Subcutaneous adipose tissue (tissue), 4 donors: ENCODE data around the gene VWA8. TPM values are rescaled to one million over a fixed set of nuclear protein-coding genes. Genes with fewer than 3 reads are reported as not detected.

Experiments
- total RNA-seq, 4 donors: library from RNA; depleted of rRNA; stranded (reverse); fragments of >200 nt; gene quantifications; one replicate each; pipeline ENCODE4 v1.1.0, GENCODE V29; 2016
- TF ChIP-seq, protein P1 (sequence below): fragments of 450-650 bp; IDR thresholded peaks from one replicate; pipeline ENCODE4 v1.5.1; 2016; ENCODE audit warnings: low read depth, mild to moderate bottlenecking, control low read depth, antibody characterized with exemption, moderate library complexity

Gene VWA8
- total RNA-seq, 4 donors from 2014 or later: 18.1 to 28.3 (median 20.3) TPM

DNA sequence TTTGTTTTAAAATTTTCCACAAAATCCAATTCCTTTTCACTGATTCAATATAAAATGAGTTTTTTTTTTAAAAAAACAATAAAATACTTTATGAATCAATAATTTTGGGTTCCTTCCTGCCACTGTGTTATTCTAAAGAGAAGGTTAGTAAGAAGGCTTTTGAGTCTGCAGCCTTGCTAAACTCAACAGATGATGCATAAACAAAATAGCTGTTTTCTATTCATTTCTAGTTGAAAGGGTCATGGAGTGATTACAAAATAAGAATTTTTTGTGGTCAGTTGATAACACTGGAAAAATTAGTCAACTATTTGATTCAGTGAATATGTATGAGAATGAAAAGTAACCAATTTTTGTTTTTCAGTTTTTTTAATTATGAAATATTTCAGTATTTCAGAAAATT lies 169.9 kb downstream of the VWA8 start:
- TF ChIP-seq, protein P1, sequence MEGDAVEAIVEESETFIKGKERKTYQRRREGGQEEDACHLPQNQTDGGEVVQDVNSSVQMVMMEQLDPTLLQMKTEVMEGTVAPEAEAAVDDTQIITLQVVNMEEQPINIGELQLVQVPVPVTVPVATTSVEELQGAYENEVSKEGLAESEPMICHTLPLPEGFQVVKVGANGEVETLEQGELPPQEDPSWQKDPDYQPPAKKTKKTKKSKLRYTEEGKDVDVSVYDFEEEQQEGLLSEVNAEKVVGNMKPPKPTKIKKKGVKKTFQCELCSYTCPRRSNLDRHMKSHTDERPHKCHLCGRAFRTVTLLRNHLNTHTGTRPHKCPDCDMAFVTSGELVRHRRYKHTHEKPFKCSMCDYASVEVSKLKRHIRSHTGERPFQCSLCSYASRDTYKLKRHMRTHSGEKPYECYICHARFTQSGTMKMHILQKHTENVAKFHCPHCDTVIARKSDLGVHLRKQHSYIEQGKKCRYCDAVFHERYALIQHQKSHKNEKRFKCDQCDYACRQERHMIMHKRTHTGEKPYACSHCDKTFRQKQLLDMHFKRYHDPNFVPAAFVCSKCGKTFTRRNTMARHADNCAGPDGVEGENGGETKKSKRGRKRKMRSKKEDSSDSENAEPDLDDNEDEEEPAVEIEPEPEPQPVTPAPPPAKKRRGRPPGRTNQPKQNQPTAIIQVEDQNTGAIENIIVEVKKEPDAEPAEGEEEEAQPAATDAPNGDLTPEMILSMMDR: no peak

- TF ChIP-seq, protein P1: no peak
These were observed 172.4 kb downstream of the VWA8 start for GRCh38 chr13:41788552-41788951.

DNA sequence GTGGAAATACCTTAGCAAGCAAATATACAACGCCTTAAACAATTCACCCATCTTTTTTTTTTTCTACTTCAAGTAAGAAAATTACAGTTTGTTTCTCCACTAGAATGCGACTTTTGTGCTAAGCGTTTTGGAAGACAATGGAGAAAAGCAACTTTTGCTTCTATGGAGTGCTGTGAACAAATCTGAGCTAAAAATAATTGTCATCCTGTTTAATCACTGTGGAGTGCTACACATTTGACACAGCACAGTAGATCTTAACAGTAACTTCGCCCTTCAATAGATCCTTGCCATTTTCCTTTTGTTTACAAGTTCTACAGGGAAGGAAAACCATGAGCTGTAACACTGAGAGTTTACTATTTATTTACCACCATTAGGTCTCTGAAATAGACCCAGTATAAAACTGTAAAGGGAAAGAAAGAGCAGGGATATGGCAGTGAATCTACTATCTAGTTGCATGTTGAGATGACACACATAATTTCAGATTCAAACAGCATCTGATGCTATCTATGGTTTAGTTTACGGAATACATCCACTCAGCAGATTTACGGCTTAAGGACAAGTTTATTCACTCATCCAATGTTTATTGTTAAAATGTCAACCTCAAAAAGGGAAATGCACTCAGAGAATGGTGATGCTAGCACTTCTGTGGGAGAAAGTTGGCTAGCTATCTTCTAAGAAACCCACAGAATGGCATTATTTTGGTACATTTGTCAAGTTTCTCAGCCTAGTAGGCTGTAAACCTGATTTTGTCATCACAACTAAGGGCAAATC lies 175.3 kb downstream of the VWA8 start:
- TF ChIP-seq, protein P1: no peak

DNA sequence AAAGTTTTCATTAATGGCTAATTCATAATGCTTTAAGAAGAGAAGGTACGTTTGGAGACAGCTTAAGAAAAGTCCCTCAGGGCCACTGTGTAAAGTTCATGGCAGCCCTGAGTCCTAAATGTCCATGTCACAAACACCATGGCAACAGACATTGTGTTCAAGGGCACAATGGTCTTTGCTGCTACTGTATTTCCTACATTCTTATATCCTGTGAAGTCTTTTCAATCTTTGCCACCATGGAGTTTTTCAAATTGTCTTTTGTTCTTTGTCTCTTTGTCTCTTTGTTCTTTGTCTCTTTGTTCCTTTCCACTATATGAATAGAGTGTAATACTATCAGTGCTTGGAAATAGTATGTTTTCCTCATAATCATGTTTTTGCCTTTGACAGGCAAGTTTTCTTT lies 178.8 kb downstream of the VWA8 start:
- TF ChIP-seq, protein P1: no peak

- TF ChIP-seq, protein P1: no peak
These were observed 179.9 kb downstream of the VWA8 start for GRCh38 chr13:41780715-41781706.

DNA sequence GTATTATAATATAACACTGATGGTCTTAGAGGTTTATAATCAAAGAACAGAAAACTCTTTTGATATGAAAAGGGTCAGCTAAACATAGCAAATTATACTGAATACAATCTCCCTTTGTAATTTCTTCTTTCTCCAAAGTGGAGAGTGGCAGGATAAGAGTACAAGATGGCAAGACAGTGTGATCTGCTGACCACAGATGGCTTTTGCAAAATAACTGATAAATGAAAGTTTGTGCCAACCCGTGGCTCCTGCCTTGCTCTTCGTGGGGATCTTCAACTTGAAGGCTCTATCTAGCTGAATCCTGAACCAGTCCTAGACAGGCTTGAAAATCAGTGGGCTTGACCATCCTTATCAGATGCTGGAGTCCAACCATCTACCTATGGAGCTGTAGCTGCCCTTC lies 185.7 kb downstream of the VWA8 start:
- TF ChIP-seq, protein P1: no peak
